Stimulated activated CD8-positive, alpha-beta memory T cell treated with anti-CD3 and anti-CD28 coated beads, Interleukin-15, amount 100 ng/mL, for 48 hours (primary cell): ENCODE measurements around the gene DOK4.

Experiments
- DNase-seq, 2 donors: peaks; one replicate each; pipeline ENCODE4 v3.0.0-alpha.2; 2020; ENCODE audit warnings: low read depth in 2 of 2

DOK4 gene

GRCh38 chr16:57485916-57486857 is at the start of gene DOK4:
TSS of gene DOK4 (minus strand) at chr16:57486493. CDS start at chr16:57479507, 6,986 bp downstream.
- peak; percentile 72 to 75 for DNase-seq

DNA sequence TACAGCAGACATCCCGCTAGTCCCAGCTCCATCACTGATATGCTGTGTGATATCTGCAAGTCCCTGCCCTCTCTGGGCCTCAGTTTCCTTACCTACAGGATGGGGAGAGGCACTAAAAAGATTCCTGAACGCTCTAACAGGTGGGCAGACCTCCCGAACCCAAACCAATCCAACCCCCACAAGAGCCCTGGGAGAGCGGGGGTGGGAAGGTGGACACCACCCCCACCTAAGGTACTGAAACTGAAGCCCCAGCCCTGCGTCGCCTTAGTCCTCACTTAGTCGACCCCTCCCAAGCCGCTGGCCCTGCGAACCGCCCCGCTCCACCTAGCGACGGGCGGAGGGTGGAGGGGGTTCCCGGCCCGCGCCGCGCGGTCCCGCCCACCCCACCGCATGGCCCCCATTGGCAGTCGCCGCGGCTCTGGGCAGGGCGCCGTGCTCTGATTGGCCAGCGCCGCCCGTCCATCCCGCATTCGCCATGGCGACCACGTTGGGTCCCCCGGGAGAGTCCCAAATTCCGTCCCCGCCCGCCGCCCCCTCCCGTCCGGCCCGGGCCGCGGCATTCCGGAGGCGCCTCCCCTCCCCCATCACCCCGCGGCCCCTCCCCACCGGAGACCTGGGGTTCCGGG is 49.5 kb upstream of the DOK4 start:
- DNase-seq, result peak; percentile 92 to 97

GRCh38 chr16:57534881-57535658 is 48.8 kb upstream of the DOK4 start:
- DNase-seq, result no peak

- DNase-seq, result no peak
These were observed 48.1 kb upstream of the DOK4 start for GRCh38 chr16:57534337-57534880.

GRCh38 chr16:57533431-57534336 is 47.4 kb upstream of the DOK4 start:
- no peak for DNase-seq

GRCh38 chr16:57532266-57532625 is 46.0 kb upstream of the DOK4 start:
- no peak for DNase-seq

- no peak for DNase-seq
These were observed 45.5 kb upstream of the DOK4 start for GRCh38 chr16:57531635-57532265.

- DNase-seq, result no peak
These were observed 44.9 kb upstream of the DOK4 start for GRCh38 chr16:57531253-57531575.

DNA sequence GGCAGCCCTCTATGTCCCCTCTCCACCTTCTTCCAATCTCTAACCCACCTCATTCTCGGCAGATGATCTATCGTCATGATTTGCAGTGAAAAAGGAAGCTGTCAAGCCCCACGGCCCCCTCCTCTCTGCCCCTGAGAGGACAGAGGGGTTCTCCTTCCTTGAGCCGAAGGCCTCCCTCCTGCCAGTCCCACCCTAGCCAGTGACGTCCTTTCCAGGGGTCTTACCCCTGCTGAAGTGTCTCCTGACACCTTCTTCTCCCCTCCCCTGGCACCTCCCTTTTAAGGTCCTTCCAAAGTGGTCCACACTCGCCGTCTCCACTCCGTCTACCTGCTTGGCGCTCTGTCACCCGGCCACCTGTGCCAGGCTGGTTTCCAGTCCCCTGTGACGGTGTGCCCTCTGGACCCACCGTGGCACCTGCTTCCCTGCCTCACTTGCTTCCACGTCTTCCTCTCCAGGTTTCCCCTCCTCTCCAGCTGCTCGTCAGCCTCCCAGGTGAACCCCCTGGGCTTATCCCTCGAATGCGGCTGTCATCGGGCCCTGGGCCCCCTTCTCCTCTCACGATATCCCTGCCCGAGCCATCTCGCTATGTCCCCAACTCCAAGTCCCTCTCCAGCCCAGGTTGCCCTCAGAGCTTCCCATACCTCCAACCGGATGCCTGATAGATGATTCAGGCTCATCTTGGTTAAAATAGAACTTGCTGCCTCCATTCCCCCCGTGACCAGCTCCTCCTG is 44.4 kb upstream of the DOK4 start:
- no peak for DNase-seq

GRCh38 chr16:57530104-57530521 is 43.8 kb upstream of the DOK4 start:
- DNase-seq, result peak; percentile 60 to 61

DNA sequence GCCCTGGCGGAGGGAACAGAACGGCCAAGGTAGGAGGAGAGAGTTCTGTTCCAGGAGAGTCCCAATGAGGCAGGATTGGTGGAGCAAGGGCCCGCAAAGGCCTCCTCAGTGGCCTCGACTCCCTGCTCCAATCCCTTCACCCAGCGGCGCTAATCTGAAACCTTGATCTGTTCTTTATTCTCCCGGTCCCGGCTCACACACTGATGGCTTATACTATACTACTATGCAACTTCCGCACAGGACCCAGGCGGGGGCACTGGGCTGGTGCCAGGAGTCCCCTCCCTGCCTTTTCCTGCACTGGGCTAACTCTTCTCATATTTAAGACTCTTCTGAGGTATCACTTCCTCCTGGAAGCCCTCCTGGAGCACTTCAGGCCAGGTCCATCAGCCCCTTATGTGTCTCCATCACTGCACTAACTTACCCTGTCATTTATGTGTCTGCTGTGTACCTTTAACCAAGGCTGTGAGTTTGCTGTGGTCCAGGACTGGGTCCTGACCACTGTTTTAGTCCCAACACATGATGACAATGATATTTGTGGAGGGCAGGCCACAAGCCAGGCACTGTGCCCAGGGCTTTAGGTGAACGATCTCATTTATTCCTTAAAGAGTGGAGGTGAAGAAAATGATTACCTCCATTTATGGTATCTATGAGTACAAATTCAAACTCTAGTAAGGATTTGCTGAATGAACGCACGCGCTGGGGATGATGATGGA is 43.3 kb upstream of the DOK4 start:
- DNase-seq, result no peak

DNA sequence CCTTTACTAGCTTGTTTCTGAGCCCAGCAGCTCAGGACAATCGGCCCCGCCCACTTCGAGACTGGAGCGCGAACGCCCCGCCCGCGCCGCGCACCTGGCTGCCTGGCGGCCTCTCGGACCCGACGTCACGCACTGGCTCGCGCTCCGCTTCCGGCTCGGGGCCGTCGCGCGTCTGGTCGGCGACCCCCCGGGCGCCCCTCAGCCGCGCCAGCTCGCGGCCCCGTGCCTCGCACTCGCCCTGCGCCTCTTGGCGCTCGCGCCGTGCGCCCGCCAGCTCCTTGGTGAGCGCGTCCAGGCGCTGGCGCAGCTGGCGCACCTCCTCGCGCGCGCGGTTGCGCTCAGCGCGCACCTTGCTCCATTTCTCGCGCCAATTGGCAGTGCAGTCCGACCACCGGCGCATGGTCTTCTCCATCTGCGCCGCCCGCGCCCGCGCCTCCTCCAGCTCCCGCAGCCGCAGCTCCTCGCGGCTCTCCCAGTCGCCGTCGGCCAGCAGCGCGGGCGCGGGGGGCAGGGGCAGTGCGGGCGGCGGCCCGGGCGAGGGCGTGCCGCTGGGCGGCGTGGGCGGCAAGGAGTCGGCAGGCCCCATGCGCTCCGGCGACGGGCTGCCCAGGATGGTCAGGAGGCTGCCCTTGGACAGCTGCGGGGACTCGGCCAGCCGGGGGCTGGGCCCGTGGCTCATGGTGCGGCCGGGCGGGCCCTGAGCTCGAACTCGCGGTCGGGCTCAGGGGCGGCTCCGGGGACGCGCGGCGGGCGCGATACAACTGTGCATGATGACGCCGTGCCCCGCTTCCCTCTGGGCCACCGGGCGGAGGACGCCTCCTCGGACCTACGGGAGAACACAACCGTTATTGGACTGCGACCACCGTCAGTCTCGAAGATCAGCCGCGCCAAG is 42.5 kb upstream of the DOK4 start:
- DNase-seq, result no peak

DNA sequence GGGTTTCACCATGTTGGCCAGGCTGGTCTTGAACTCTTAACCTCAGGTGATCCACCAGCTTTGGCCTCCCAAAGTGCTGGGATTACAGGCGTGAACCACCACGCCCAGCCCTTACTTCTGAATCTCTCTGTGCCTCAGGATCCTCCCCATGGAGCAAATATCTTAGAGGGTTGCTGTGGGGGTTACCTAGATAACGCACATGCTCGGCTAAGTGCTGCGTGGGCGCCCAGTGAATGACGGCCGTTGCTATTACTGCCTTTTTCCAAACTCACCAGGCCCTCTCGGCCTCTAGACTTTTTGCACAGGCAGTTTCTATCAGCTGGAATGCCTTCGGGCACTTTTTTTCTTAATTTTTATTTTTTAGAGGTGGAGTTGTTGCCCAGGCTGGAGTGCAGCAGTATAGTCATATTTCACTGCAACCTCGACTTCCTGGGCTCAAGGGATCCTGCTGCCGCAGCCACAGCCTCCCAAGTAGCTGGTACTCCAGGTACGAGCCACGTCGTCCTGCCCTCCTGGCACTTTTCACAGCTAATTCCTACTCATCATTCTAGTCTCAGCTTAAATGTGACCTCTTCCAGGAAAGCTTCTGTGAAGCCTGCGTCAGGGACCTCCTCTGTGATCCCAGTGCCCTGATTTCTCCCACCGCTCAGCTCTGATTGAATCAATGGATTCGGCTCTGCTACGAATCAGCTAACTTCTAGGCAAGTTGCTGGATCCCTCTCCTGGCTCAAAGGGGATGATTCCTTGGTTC is 41.5 kb upstream of the DOK4 start:
- DNase-seq, result no peak

DNA sequence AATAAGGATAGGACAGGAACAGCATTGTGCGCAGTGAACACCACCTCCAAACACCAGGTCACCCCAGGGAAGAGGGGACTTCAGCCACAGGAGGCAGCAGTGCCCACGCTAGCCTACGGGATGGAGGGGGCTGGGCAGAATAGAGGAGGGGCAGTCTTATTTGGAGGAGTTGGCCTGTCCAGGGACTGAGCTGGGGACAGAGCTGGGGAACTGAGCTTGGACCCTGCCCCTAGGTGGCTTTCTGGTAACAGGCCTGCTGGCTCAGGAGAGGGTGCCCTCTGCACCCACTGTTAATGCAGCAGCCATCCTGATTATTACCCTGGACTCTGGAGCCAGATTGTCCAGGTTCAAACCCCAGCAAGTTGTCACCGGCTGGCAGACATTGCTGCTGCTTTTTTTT is 40.7 kb upstream of the DOK4 start:
- DNase-seq, result no peak

DNA sequence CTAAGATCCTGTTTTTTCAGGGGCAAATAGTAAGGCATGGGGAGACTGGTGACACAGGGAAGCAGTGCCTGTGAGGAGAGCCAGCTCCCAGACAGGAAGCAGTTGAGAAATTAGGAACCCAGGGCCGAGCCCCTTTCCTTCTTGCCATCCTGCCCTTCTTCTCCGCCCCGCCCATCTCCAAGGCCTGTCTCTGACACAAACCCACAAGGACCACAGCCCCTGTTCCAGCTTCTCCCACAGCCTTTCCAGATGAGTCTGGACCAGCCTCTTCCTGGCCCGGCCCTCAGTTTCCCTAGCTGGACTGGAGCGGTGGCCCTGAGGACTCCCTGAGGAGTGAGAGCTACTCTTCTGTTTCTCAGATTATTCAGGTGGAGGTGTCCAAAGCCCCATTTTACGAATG is 40.2 kb upstream of the DOK4 start:
- DNase-seq, result no peak

DNA sequence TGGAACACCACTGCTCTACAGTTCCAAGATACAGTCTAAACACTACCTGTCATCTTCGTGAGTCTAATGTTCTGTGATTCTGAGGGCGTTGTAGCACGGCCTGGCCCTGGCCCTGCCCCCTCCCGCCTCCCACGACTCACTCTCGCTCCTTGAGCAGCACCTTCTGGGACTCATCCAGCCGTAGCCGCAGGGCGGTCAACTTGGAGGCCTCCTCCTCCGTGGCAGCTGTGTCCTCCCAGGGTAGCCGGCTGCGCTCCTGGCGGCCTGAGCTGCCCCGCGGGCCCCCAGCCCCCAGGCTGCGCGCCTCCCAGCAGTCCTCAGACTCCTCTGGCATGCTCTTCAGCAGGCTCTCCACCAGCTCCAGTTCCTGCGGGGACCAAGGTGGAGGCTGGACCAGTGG is 39.5 kb upstream of the DOK4 start:
- DNase-seq, result no peak

DNA sequence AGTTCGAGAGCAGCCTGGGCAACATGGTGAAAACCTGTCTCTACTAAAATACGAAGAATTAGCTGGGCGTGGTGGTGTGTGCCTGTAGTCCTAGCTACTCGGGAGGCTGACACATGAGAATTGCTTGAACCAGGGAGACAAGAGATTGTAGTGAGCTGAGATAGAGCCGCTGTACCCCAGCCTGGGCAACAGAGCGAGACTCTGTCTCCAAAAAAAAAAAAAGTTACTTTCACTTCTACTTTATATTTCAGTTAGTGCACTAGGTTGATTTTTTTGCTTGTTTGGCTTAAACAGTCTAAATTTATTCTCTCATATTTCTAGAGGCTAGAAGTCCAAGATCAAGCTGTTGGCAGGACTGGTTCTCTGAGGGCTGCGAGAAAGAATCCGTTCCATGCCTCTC is 36.7 kb upstream of the DOK4 start:
- no peak for DNase-seq
